Bone marrow (tissue), 2 donors: Measurements from ENCODE around the gene BARX1.

Experiments
- DNase-seq, 2 donors: peaks; one replicate each; lab custom pipeline; 2025; lab: John Stamatoyannopoulos, UW

BARX1 gene

GRCh38 chr9:93917121-93917853 lies 37.9 kb downstream of the BARX1 start:
- DNase-seq, result no peak

DNA sequence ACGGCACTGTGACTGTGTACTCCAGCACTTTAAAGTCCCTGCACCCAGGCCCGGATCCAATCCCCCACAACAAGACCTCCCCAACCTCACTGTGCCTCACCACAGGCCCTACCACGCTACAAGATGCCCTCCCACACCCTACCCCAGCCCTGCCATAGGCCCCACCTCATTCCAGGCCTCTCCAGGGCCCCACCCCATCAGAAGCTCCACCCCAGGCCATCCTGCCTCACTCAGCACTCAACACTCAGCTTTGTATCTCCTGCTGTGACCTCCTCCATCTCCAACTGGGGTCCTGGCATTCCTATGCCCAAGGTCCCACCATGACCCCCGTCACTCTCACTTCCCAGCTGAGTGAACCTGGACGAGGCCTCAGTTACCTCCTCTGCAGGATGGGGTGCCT lies 38.8 kb downstream of the BARX1 start:
- DNase-seq, result no peak

DNA sequence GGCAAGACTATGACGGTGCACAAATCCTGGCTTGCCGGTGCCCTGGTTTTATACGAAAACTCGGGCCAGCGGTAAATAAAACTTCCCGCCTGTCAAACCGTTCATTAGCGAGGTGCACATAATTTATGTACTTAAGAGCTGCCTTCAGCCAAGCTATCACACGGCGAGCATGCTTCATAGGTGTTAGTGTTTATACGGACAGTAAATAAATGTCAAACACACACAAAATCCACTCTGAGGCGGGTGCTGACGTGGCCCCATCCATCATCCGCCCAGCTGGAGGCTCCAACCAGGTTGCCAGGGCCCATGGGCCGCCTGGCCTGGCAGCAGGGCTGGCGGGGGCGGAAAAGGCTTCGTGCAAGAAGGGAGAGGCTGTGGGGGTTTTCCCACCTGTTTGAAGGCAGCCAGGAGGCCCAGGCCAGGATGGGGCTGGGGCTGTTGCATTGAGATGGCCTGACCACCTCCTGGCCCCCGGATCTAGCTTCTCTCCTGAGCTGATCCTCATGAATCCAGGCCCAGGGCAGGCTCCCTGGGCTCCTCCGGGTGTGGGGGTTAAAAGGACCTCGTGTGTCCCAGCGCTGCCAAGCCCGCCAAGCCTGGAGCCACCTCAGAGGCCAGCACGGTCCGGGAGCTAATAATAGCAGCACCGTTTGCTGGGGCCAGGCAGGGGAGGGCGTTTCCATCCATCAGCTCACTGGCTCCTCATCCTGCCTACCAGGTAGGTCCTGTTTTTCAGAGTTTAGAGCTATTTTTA lies 43.2 kb downstream of the BARX1 start:
- DNase-seq, result no peak

DNA sequence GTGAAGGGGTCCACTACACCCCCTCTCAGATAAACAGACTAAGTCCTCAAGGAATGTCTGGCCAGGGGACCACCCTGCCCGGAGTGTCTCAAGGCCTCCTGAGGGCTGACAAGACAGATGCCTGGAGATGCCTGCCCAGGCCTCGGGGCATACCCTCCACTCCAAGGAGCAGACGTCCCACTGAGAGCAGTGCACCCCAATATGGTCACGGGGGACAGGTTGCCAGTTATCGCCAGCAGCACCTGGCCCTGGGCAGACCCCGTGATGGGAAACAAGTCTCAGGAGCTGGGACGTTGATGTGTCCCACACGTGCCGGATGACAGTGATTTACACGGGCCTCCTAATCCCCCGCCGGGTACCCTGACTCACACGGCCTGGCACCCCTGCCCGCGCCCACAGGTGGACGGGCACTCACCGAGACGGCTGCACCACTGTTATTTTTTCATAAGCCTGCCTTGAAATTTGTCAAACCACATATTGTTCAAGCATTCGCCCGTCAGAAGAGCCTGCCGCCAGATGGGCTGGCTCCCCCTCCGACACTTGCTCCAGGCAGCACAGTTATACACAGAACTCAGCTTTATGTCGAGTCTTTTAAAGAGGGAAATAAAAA lies 43.9 kb downstream of the BARX1 start:
- DNase-seq, result no peak

GRCh38 chr9:93910598-93910997 lies 44.6 kb downstream of the BARX1 start:
- no peak for DNase-seq

DNA sequence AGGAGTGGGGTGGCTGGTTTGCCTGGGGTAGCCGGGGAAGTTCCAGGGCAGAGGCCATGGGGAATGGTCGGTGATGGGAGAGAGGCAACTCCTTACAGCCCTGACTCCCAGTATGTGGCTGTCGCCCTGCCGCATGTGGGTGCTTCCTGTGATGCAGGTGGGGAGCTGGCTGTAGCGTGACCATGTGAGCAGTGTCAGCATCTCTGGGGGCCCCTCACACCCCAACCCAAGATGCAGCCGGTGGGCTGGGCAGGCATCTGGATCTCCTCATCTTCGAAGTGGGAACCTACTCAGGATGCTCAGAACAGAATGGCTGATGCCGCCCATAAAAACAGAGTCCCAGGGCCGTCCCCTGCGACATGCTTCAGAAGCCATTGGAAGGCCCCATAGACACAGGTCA lies 45.0 kb downstream of the BARX1 start:
- DNase-seq, result no peak

DNA sequence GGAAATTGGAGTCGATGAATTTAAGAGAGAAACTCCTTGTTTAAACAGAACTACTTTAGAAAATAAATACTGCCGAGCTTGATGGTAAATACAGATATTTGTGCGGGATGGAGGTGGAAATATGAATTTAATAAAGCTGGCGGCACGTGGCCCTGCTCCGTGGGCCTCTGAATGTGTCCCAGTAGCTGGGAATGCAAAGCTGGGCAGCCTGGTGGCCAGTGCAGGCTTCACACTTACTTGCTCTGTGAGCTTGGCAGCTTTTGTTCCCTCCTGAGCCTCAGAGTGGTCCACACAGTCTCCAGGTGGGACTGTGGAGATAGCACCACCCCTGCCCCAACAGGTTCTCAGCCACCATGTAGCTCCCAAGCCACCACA lies 45.9 kb downstream of the BARX1 start:
- DNase-seq, result no peak

- DNase-seq, result no peak
Measured at GRCh38 chr9:93908591-93909241, 46.4 kb downstream of the BARX1 start.

- DNase-seq, result no peak
Measured at GRCh38 chr9:93907551-93908199, 47.5 kb downstream of the BARX1 start.

DNA sequence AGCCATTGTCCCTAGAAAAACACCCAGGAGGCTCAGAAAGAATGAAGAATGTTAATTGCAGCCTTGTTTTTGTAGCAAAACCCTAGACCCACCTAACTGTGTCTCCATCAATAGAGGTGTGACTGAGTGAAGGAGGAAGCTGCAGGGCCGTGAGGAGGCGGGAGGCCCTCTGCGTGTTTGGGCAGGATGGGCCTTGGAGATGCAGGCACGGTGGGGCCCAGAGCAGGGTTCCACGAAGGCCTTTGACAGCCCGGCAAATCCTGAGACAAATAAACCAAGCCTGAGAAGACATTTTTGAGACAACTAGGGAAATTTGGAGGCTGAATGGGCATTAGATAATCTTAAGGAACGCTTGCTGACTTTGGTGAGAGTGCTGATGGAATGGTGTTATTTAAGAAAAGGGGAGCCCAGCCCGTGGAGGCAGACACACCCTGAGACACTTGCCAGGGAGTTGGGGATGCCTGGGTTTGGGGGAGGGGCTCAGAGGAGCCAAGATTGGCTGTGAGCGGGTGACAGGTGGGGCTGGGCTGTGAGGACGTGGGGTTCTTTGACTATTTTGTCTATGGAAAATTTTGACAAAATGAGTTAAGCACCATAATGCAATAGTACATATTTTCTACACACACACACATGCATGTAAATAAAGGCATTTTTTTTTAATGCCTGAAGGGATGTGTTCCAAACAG lies 48.8 kb downstream of the BARX1 start:
- DNase-seq, result no peak

GRCh38 chr9:93905473-93906133 lies 49.6 kb downstream of the BARX1 start:
- no peak for DNase-seq

DNA sequence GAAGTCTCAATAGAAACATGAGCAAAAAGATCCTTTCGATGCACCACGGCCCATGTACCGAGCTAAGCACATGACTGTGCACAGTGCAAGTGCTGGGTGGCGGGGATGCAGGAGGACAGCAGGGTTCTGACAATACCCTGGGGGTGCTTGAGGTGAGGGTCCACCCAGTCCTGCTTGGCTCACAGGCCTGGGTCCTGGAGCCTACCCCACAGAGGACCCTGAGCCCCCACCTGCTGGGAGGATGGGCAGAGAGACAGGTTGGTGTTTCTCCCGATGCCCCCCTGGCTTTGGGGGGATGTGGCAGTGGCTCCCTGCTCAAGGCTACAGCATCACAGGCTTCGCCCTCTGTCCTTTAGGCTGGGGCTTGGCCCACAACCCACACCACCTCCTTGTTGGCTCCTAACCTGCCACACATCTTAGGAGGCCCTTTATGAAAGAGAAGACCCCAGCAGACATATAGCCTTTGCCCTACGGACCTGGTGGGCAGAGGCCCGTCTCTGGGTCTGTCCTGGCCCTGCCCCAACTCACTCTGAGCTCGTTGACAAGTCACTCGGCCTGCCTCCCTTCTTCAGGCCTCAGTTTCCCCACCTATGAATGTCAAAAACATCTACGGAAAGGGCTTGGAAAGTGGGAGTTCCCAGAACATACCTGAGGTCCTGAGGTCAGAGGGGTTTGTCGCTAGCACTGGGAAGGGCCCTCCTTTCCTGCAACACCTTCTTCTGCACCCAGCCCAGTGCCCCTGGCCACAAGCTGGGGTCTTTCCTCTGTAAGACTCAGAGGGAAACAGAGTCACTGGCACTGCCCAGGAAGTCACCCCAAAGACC lies 50.3 kb downstream of the BARX1 start:
- DNase-seq, result no peak

GRCh38 chr9:93903886-93904648 lies 51.1 kb downstream of the BARX1 start:
- no peak for DNase-seq

GRCh38 chr9:93902780-93903655 lies 52.1 kb downstream of the BARX1 start:
- no peak for DNase-seq

DNA sequence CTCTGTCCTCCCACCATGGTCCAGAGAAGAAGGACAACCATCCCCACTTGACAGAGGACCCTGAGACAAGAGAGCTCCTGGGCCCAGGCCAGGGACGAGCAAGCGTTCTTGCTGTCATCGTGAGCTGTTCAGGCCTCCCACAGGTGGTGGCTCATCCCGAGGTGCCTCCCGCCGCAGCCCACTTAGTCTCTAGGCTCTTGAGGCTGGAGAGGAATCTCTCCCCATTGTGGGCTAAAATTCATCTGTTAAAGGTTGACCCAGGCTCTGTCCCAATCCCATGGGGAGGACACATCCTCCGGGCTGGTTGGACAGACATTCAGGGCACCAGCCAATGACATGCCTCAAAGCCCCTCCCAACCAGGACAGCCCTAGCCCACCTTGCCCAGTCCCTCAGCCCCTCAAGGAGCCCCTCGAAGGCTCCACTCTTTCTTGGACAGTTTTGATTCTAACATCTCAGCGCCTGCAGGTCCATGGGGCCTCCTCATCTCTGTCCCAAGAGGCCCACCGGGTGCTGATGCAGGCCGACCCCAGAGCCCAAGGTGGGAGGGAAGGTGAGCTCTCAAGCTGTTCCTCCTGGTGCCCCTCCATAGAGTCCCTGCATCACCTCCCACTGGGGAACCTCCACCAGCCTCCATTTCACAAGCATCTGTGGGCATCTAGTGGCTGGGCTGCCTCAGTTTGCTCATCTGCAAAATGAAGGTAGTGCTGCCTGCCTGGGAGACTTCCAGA lies 52.9 kb downstream of the BARX1 start:
- DNase-seq, result no peak
